ENCODE data around the gene GRK3. TPM values are rescaled to one million over a fixed set of nuclear protein-coding genes. Genes with fewer than 3 reads are reported as not detected.

The GRK3 gene
- total RNA-seq, 4 donors from 2014 or later, result 2.0 to 12.4 (median 3.6) TPM

DNA sequence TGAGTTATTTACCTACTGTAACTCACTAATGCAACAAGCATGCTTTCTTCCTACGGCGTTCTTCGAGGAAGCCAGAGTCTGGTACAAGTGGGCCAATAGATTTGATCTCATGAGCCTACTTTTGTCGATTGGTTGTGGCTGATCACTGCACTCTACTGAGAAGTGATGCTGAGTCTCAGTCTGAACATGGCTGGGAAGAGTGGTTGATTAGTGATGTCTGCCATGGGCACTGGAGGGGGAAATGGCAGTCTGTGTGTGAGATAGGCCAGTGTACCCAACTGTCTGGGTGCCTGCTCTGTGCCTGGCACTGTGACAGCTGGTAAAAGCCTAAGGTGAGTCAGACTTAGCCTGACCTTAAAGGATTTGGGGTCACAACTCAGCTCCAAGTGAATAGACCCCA, 205.9 kb downstream of the GRK3 start:
- TF ChIP-seq POLR2A (IDR thresholded peaks at IDR 0.05), result no peak
- TF ChIP-seq, protein P1, sequence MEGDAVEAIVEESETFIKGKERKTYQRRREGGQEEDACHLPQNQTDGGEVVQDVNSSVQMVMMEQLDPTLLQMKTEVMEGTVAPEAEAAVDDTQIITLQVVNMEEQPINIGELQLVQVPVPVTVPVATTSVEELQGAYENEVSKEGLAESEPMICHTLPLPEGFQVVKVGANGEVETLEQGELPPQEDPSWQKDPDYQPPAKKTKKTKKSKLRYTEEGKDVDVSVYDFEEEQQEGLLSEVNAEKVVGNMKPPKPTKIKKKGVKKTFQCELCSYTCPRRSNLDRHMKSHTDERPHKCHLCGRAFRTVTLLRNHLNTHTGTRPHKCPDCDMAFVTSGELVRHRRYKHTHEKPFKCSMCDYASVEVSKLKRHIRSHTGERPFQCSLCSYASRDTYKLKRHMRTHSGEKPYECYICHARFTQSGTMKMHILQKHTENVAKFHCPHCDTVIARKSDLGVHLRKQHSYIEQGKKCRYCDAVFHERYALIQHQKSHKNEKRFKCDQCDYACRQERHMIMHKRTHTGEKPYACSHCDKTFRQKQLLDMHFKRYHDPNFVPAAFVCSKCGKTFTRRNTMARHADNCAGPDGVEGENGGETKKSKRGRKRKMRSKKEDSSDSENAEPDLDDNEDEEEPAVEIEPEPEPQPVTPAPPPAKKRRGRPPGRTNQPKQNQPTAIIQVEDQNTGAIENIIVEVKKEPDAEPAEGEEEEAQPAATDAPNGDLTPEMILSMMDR (IDR thresholded peaks at IDR 0.05), result no peak
- Histone ChIP-seq H3K27me3 (no peaks in the 10 kb centered on the region), H3K9me3 (peaks cover 0 to 9% (median 3%) of the 10 kb centered on the region in 4 donors), H3K4me1 (no peaks in the 10 kb centered on the region), H3K4me3 (no peak overlapping the region), H3K36me3 (no peaks in the 10 kb centered on the region), H3K27ac (no peak overlapping the region)
- no peak for DNase-seq

DNA sequence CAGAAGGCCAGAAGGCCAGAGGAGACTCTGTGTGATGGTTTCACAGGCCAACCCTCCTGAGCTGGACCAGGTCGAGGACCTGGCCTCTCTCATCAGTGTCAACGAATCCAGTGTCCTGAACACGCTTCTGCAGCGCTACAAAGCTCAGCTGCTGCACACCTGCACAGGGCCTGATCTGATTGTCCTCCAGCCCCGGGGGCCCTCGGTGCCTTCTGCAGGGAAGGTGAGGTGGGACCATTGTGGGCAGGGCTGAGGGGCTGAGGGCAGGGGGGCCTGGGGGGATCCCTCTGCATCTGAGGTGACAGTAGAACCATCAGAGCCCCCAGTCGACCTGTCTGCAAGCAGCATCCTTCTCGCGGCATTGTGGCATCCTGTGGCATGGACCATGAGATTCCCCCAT, 207.8 kb downstream of the GRK3 start:
- H3K9me3 ChIP-seq, result no peaks in the 10 kb centered on the region
- H3K27me3 ChIP-seq, result no peaks in the 10 kb centered on the region
- no peaks in the 10 kb centered on the region for H3K36me3 ChIP-seq
- H3K27ac ChIP-seq, result no peak overlapping the region
- H3K4me3 ChIP-seq, result no peak overlapping the region
- DNase-seq, result no peak
- H3K4me1 ChIP-seq, result no peaks in the 10 kb centered on the region
- TF ChIP-seq POLR2A (IDR thresholded peaks at IDR 0.05), result no peak
- TF ChIP-seq, protein P1 (IDR thresholded peaks at IDR 0.05), result no peak

DNA sequence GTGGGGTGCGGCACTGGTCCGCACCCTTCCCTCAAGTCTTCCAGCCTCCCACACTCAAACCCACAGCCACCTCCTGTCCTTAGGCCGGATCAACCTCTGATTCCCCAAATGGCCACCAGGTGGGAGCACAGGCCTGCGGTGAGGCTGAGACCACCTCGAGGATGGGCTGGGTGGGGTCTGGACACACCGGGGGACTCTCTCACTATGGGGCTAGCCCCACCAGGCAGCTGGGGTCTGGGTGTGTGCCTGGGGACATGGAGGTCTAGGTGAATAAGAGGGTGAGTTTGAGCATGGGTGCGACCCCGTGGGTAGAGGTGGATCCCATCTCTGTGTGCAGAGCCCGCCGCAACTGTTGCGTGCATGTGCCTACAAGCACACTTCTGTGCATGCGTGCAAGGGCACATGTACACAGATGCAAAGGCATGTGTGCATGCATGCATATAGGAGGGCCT, 210.1 kb downstream of the GRK3 start:
- Histone ChIP-seq H3K27ac (no peak overlapping the region), H3K36me3 (no peaks in the 10 kb centered on the region), H3K4me1 (no peaks in the 10 kb centered on the region), H3K27me3 (no peaks in the 10 kb centered on the region), H3K4me3 (no peak overlapping the region), H3K9me3 (no peaks in the 10 kb centered on the region)
- no peak for DNase-seq
- TF ChIP-seq, protein P1 (IDR thresholded peaks at IDR 0.05), result peak in 3 of 6 experiments; percentile 11 to 17 (median 13)
- TF ChIP-seq POLR2A (IDR thresholded peaks at IDR 0.05), result no peak

DNA sequence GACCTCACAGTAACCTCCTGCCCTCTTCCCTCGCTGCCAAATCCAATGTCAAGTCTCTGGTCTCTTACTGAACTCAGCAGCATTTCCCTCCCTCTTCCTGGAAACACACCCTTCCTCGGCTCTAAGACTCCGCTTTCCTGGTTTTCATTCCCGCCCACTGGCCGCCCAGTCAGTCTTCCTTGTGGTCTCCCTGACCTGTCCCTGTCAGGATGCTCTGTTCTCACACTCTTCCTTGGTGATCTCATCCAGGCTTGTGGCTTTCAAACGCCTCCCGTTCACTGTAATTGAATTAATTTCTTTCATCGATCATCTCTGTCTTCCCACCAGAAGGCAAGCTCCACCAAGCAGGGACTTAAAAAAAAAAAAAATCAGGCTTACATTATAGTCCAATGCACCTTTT, 211.1 kb downstream of the GRK3 start:
- no peak for DNase-seq
- no peaks in the 10 kb centered on the region for H3K4me1 ChIP-seq
- H3K27ac ChIP-seq, result no peak overlapping the region
- H3K9me3 ChIP-seq, result no peaks in the 10 kb centered on the region
- H3K4me3 ChIP-seq, result no peak overlapping the region
- no peaks in the 10 kb centered on the region for H3K36me3 ChIP-seq
- TF ChIP-seq, protein P1 (IDR thresholded peaks at IDR 0.05), result no peak
- TF ChIP-seq POLR2A (IDR thresholded peaks at IDR 0.05), result no peak
- no peaks in the 10 kb centered on the region for H3K27me3 ChIP-seq

DNA sequence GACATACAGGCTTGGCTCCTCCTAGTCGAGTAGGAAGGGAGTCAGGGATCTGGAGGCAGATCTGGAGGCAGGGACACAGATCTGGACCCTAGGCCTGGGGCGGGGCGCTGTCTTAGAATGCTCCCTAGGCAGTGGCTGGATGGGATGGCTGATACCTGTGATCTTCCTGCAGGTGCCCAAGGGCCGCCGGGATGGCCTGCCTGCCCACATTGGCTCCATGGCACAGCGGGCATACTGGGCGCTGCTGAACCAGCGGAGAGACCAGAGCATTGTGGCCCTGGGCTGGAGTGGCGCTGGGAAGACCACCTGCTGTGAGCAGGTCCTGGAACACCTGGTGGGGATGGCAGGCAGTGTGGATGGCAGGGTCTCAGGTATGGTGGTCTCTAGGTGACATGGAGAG, 212.9 kb downstream of the GRK3 start:
- no peak for DNase-seq
- H3K27ac ChIP-seq, result no peak overlapping the region
- TF ChIP-seq, protein P1 (IDR thresholded peaks at IDR 0.05), result no peak
- no peak for TF ChIP-seq POLR2A (IDR thresholded peaks at IDR 0.05)
- H3K27me3 ChIP-seq, result no peaks in the 10 kb centered on the region
- no peaks in the 10 kb centered on the region for H3K9me3 ChIP-seq
- H3K36me3 ChIP-seq, result no peaks in the 10 kb centered on the region
- H3K4me3 ChIP-seq, result no peak overlapping the region
- no peaks in the 10 kb centered on the region for H3K4me1 ChIP-seq

DNA sequence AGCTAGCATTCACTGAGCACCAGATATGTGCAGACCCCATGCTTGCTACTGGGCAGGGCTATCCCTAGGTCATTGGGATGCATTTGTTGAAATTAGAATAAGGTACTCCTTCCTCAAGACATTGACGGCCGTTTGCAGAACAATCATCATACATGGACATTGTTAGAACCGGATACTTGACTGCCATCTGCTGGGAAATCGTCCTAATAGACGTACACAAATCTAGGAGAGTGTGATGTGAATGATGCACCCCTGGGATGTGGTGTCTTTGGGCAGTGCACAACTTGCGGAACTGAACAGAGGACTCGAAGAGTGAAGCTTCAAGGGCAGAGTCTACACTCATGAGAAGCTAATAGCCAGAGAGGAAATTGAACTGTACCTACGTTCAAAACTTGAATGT, 213.4 kb downstream of the GRK3 start:
- Histone ChIP-seq H3K4me3 (no peak overlapping the region), H3K4me1 (no peaks in the 10 kb centered on the region), H3K27me3 (no peaks in the 10 kb centered on the region), H3K27ac (no peak overlapping the region), H3K36me3 (no peaks in the 10 kb centered on the region), H3K9me3 (no peaks in the 10 kb centered on the region)
- TF ChIP-seq POLR2A (IDR thresholded peaks at IDR 0.05), result no peak
- TF ChIP-seq, protein P1 (IDR thresholded peaks at IDR 0.05), result peak in 3 of 6 experiments; percentile 30 to 50 (median 35)
- peak in 1 of 3 donors; percentile 48 for DNase-seq

All from Peyer's patch (tissue), 4 donors.